Stimulated activated CD4-positive, alpha-beta T cell treated with anti-CD3 and anti-CD28 coated beads, TNF-alpha, amount 100 ng/mL, for 48 hours (primary cell): ENCODE measurements around the gene OGT.
A peak's percentile ranks its signal among the peaks of the same experiment; 100 is the strongest.

ENCODE experiments used
- DNase-seq, 3 donors: peaks; one replicate each; pipeline ENCODE4 v3.0.0-alpha.2; 2020; ENCODE audit warnings: low read depth in 3 of 3

OGT gene

DNA sequence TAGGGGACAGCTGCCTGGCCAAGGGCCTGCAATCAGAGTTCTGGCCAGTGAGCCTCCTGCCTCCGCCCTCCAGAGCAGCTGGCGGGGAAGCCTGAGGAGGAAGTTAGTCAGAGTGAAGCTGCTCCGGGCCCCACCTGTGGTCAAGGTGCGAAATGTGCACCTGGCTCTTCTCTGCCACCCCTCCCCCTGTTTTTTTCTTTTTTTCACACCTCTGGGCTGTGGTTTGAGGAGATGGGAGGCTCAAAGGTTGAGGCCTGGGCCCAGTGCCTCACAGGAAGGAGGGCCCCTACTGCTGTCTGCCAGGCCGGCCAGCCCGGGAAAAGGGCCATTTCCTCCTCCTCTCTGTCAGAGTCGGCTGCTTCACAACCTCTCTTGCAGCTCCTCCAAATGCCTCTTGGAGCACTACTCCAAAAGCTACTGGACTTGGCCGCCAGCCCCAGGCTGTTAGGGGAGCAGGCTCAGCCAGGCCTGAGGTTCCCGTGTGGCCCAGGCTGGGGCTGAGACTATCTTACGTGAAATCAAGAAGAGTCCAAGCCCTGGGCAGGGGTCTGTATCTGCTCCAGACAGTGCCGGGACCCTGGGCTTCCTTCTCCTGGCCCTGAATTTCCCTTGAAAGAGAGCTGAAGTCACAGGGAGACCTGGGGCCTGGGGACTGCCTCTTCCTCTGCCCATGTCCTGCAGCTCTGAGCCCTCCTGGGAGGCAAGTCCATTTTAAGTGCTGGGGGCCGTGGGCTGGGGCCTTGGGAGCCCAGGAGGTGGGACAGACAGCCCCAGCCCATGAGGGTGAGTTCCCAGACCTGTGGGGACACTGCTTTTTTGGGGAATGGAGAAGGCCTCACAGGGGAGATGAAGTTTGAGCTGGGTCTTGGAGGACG lies 89.9 kb downstream of the OGT start:
- peak in 2 of 3 donors; percentile 54 to 59 for DNase-seq

DNA sequence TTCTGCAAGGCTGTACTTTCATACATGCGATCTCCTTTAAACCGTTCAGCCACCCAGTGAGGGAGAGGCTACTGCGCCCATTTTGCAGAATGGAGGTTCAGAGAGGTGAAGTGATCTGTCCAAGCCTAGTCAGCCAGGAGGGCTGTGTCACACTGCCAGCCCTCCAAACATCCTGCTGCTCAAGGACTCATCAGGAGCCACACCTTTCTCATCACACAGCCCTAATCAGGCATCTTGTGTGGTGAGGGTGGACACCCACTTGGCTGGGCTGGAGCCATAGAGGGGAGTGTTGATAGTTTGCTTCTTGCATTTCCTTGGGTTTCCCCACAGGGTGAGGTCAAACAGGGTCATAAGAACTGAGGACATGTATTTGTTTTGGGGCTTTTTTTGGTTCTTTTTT lies 90.8 kb downstream of the OGT start:
- no peak for DNase-seq

DNA sequence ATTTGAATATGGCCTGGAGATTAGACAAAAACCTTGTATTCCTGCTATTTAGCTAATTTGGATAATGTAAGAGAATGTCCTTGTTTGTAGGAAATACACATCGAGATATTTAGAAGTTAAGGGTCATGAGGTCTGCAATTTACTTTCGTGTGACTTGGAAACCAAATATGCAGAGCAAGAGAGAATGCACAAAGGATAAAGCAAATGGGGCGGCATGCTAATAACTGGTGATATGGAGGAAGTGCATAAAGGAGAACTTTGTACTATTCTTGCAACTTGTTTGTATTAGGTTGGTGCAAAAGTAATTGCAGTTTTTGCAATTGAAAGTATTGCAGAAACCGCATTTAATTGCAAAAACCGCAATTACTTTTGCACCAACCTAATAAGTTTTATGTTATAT lies 92.6 kb downstream of the OGT start:
- DNase-seq: no peak
